Spleen (tissue), 11 donors: ENCODE measurements around the gene PXDN. TPM values are rescaled to one million over a fixed set of nuclear protein-coding genes. Genes with fewer than 3 reads are reported as not detected.

Source experiments
- DNase-seq: peaks from one replicate; pipeline ENCODE4 v3.0.0-alpha.2; 2020
- H3K27ac ChIP-seq, 8 donors: fragments of 200-600 bp; sonication (generic) in 7 of 8; 1 replicate in 4 of 8; 2 replicates in 4 of 8; pipeline versions ENCODE4 v1.5.0 to v1.8.0; 2016 to 2021; ENCODE audit warnings: inconsistent platforms in 4 of 8, mild to moderate bottlenecking in 4 of 8, moderate library complexity in 1 of 8
- H3K27me3 ChIP-seq, 7 donors: fragments of 200-600 bp; sonication (generic) in 6 of 7; replicated peaks in 1 of 7; 1 replicate in 4 of 7; 2 replicates in 3 of 7; pipeline versions ENCODE4 v1.5.0 to v1.8.0; 2016 to 2021; ENCODE audit warnings: inconsistent platforms in 3 of 7, mild to moderate bottlenecking in 1 of 7
- H3K36me3 ChIP-seq, 6 donors: fragments of 200-600 bp; sonication (generic) in 5 of 6; 1 replicate in 4 of 6; 2 replicates in 2 of 6; pipeline versions ENCODE4 v1.5.0 to v1.8.0; 2016 to 2021; ENCODE audit warnings: inconsistent platforms in 2 of 6
- H3K4me1 ChIP-seq, 6 donors: fragments of 200-600 bp; sonication (generic) in 5 of 6; 1 replicate in 3 of 6; 2 replicates in 3 of 6; pipeline versions ENCODE4 v1.5.0 to v1.8.0; 2016 to 2021; ENCODE audit warnings: inconsistent platforms in 3 of 6
- H3K4me3 ChIP-seq, 8 donors: fragments of 200-600 bp; sonication (generic) in 7 of 8; 1 replicate in 4 of 8; 2 replicates in 4 of 8; pipeline versions ENCODE4 v1.5.0 to v1.8.0; 2016 to 2021; ENCODE audit warnings: inconsistent platforms in 4 of 8, mild to moderate bottlenecking in 4 of 8, moderate library complexity in 2 of 8
- H3K9me3 ChIP-seq, 8 donors: fragments of 200-600 bp; sonication (generic) in 7 of 8; 1 replicate in 4 of 8; 2 replicates in 4 of 8; pipeline versions ENCODE4 v1.5.0 to v1.8.0; 2016 to 2021; ENCODE audit warnings: inconsistent platforms in 4 of 8
- POLR2A ChIP-seq, 3 donors: fragments of 450-650 bp; IDR thresholded peaks; one replicate each; pipeline ENCODE4 v1.5.1; 2017; ENCODE audit warnings: antibody characterized with exemption in 3 of 3, mild to moderate bottlenecking in 1 of 3
- POLR2AphosphoS5 ChIP-seq, 3 donors: sonication (generic); formaldehyde crosslinking; IDR thresholded peaks; one replicate each; pipeline ENCODE4 v1.5.1; 2017; ENCODE audit warnings: antibody characterized with exemption in 3 of 3
- WGBS, 5 donors: extraction: QIAGEN DNeasy Blood & Tissue Kit in 3 of 5; methylation state at CpG; one replicate each; pipeline versions ENCODE4 v1.1.5 to v1.1.7; 2013 to 2018; 5-methylcytosine and 5-hydroxymethylcytosine counted together
- intact Hi-C: fragments of 100-400 bp; cut with DNase I; formaldehyde crosslinking; loops from one replicate; pipeline ENCODE4 v1.15.0; 2023; ENCODE audit warnings: low total_unique reads
- polyA plus RNA-seq, 3 donors: library from polyadenylated mRNA; stranded (reverse); fragments of 200-250 nt; gene quantifications; one replicate each; pipeline ENCODE4 v1.2.1, GENCODE V29; 2013
- total RNA-seq, 7 donors: library from RNA; depleted of rRNA in 3 of 7; stranded (reverse); fragments of >200 nt in 3 of 7; fragmentation: NEBNext Ultra II Directional in 4 of 7; extraction: Animal tissue kit (Norgen Biotek cat#: 25700) in 4 of 7; gene quantifications; one replicate each; pipeline versions ENCODE4 v1.1.0 to v1.2.1, GENCODE V29; 2016 to 2021
- TF ChIP-seq, protein P1 (sequence below), 11 experiments: fragments of 200-600 bp in 7 of 11; fragments of 450-650 bp in 4 of 11; sonication (generic) in 4 of 11; IDR thresholded peaks in 8 of 11; conservative IDR thresholded peaks in 3 of 11; 1 replicate in 7 of 11; 2 replicates in 4 of 11; pipeline versions ENCODE4 v1.4.0 to v1.8.0; 2016 to 2021; ENCODE audit warnings: antibody characterized with exemption in 11 of 11, inconsistent platforms in 4 of 11, mild to moderate bottlenecking in 1 of 11
- donor health status: healthy with polysubstance abuse.
- donor health status: DM: no; HTN: no; CAD: no; lungs with moderate emphysema.
- donor health status: DM: no; HTN: no; CAD: no.
- donor health status: Bipolar disorder and iron deficiency.
- donor health status: healthy.
- donor health status: DM: no; HTN: no; CAD: no.
- donor health status: DM: yes; HTN: yes; CAD: no.

PXDN gene
- total and polyA plus RNA-seq, 10 donors = 1.9 to 49.3 (median 30.8) TPM

GRCh38 chr2:1603059-1603458 lies 141.3 kb downstream of the PXDN start:
- Histone ChIP-seq H3K4me1 (peaks cover 0 to 26% (median 18%) of the 10 kb centered on the region in 6 donors), H3K27me3 (peaks cover 0 to 34% (median 0%) of the 10 kb centered on the region in 7 donors), H3K36me3 (no peaks in the 10 kb centered on the region), H3K27ac (no peak overlapping the region), H3K9me3 (no peaks in the 10 kb centered on the region), H3K4me3 (no peak overlapping the region)
- DNase-seq = no peak
- intact Hi-C loops = no loop called here
- TF ChIP-seq POLR2A (IDR thresholded peaks at IDR 0.05) = no peak
- TF ChIP-seq POLR2AphosphoS5 (IDR thresholded peaks at IDR 0.05) = no peak
- TF ChIP-seq, protein P1, sequence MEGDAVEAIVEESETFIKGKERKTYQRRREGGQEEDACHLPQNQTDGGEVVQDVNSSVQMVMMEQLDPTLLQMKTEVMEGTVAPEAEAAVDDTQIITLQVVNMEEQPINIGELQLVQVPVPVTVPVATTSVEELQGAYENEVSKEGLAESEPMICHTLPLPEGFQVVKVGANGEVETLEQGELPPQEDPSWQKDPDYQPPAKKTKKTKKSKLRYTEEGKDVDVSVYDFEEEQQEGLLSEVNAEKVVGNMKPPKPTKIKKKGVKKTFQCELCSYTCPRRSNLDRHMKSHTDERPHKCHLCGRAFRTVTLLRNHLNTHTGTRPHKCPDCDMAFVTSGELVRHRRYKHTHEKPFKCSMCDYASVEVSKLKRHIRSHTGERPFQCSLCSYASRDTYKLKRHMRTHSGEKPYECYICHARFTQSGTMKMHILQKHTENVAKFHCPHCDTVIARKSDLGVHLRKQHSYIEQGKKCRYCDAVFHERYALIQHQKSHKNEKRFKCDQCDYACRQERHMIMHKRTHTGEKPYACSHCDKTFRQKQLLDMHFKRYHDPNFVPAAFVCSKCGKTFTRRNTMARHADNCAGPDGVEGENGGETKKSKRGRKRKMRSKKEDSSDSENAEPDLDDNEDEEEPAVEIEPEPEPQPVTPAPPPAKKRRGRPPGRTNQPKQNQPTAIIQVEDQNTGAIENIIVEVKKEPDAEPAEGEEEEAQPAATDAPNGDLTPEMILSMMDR (IDR thresholded peaks at IDR 0.05 in 8 of 11, conservative IDR thresholded peaks at IDR 0.05 in 3 of 11) = no peak
- WGBS, 5 donors = 95 to 97% (median 96%) methylated on average over 15 of the region's 15 CpGs

- Histone ChIP-seq H3K27ac (no peak overlapping the region), H3K4me3 (no peak overlapping the region), H3K4me1 (peaks cover 0 to 26% (median 18%) of the 10 kb centered on the region in 6 donors), H3K36me3 (no peaks in the 10 kb centered on the region), H3K27me3 (peaks cover 0 to 34% (median 0%) of the 10 kb centered on the region in 7 donors), H3K9me3 (no peaks in the 10 kb centered on the region)
- 77 to 86% (median 83%) methylated on average over 14 to 15 of the region's 15 CpGs for WGBS, 5 donors
- intact Hi-C loops = no loop called here
- TF ChIP-seq, protein P1 (IDR thresholded peaks at IDR 0.05 in 8 of 11, conservative IDR thresholded peaks at IDR 0.05 in 3 of 11) = no peak
- no peak for TF ChIP-seq POLR2A (IDR thresholded peaks at IDR 0.05)
- no peak for TF ChIP-seq POLR2AphosphoS5 (IDR thresholded peaks at IDR 0.05)
- no peak for DNase-seq
Observed at GRCh38 chr2:1602278-1603010, 141.9 kb downstream of the PXDN start.

GRCh38 chr2:1601471-1602277 lies 142.6 kb downstream of the PXDN start:
- H3K4me3 ChIP-seq = no peak overlapping the region
- intact Hi-C loops = no loop called here
- WGBS, 5 donors = 70 to 82% (median 75%) methylated on average over 25 to 27 of the region's 27 CpGs
- no peaks in the 10 kb centered on the region for H3K36me3 ChIP-seq
- peaks cover 0 to 23% (median 18%) of the 10 kb centered on the region in 6 donors for H3K4me1 ChIP-seq
- no peak for TF ChIP-seq POLR2A (IDR thresholded peaks at IDR 0.05)
- no peak overlapping the region for H3K27ac ChIP-seq
- H3K9me3 ChIP-seq = no peaks in the 10 kb centered on the region
- peaks cover 0 to 31% (median 0%) of the 10 kb centered on the region in 7 donors for H3K27me3 ChIP-seq
- no peak for DNase-seq

DNA sequence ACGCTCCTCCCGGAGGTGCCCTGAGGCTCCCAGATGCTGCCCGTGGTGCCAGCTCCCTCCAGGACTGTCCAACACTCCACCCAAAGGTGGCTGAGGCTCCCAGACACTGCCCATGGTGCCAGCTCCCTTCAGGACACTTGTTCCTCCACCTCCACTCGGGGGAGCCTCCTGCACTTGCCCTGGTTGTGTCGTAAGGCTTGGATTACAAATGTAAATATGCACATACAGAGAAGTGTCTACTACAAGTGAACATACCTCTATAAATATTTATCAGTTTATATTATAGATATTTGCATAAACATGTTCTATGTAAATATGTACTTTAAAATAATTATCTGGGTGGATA lies 143.3 kb downstream of the PXDN start:
- H3K27ac ChIP-seq = no peak overlapping the region
- no peak overlapping the region for H3K4me3 ChIP-seq
- H3K36me3 ChIP-seq = no peaks in the 10 kb centered on the region
- DNase-seq = no peak
- no peaks in the 10 kb centered on the region for H3K9me3 ChIP-seq
- intact Hi-C loops = no loop called here
- peaks cover 0 to 25% (median 0%) of the 10 kb centered on the region in 7 donors for H3K27me3 ChIP-seq
- TF ChIP-seq POLR2AphosphoS5 (IDR thresholded peaks at IDR 0.05) = no peak
- TF ChIP-seq, protein P1 (IDR thresholded peaks at IDR 0.05 in 8 of 11, conservative IDR thresholded peaks at IDR 0.05 in 3 of 11) = no peak
- H3K4me1 ChIP-seq = peaks cover 0 to 17% (median 13%) of the 10 kb centered on the region in 6 donors
- WGBS, 5 donors = 73 to 85% (median 78%) methylated on average over 5 of the region's 5 CpGs
